GM12878 (cell line): ENCODE measurements around the gene ADGRL3.

ENCODE experiments used
- EP300 ChIP-seq, 2 experiments: fragments of 150-350 bp in 1 of 2; IDR thresholded peaks; 2 replicates each; pipeline ENCODE4 v1.6.1; 2011 to 2012; ENCODE audit warnings: low read depth in 2 of 2, low read length in 2 of 2, borderline replicate concordance in 1 of 2, improper control_type of control experiment in 1 of 2, inconsistent platforms in 1 of 2; ENCODE audit not compliant: control insufficient read depth in 1 of 2
- MXI1 ChIP-seq: fragments of 150-350 bp; IDR thresholded peaks from 2 replicates; pipeline ENCODE4 v1.6.1; 2011; ENCODE audit warnings: low read depth, mild to moderate bottlenecking, inconsistent platforms, low read length, improper control_type of control experiment
- POLR2AphosphoS5 ChIP-seq: IDR thresholded peaks from 2 replicates; pipeline ENCODE4 v1.6.1; 2011; ENCODE audit warnings: mild to moderate bottlenecking, low read length, inconsistent platforms
- RAD21 ChIP-seq: IDR thresholded peaks from 2 replicates; pipeline ENCODE4 v1.6.1; 2011; ENCODE audit warnings: mild to moderate bottlenecking, low read depth, low read length, moderate library complexity; ENCODE audit not compliant: insufficient read depth
- RCOR1 ChIP-seq: conservative IDR thresholded peaks from 2 replicates; pipeline ENCODE4 v1.6.1; 2012; ENCODE audit warnings: low read depth, low read length, improper control_type of control experiment
- SIN3A ChIP-seq: IDR thresholded peaks from 2 replicates; pipeline ENCODE4 v1.6.1; 2012; ENCODE audit warnings: low read depth, low read length, improper control_type of control experiment
- TAF1 ChIP-seq: IDR thresholded peaks from 2 replicates; pipeline ENCODE4 v1.6.1; 2011; ENCODE audit warnings: mild to moderate bottlenecking, low read depth, low read length, borderline replicate concordance
- TCF12 ChIP-seq: IDR thresholded peaks from 2 replicates; pipeline ENCODE4 v1.6.1; 2011; ENCODE audit warnings: low read depth, mild to moderate bottlenecking, low read length
- TF ChIP-seq, protein P1 (sequence below), 3 experiments: IDR thresholded peaks in 2 of 3; conservative IDR thresholded peaks in 1 of 3; 2 replicates each; pipeline ENCODE4 v1.5.1; 2011; ENCODE audit warnings: low read depth in 3 of 3, low read length in 3 of 3, mild to moderate bottlenecking in 3 of 3, control low read depth in 2 of 3, moderate library complexity in 2 of 3, inconsistent platforms in 1 of 3, mixed read lengths in 1 of 3; ENCODE audit not compliant: control insufficient read depth in 2 of 3, insufficient read depth in 1 of 3; ENCODE audit errors: extremely low read depth in 1 of 3
- TF ChIP-seq, protein P2 (sequence below): IDR thresholded peaks from 2 replicates; pipeline ENCODE4 v1.6.1; 2011; ENCODE audit warnings: borderline replicate concordance, low read depth, mild to moderate bottlenecking, moderate library complexity, low read length; ENCODE audit not compliant: insufficient read depth, poor library complexity, severe bottlenecking
- TF ChIP-seq, protein P3 (sequence below): fragments of 450-650 bp; formaldehyde crosslinking; IDR thresholded peaks from 2 replicates; pipeline ENCODE4 v1.5.0; 2022; ENCODE audit warnings: mild to moderate bottlenecking, missing genetic modification characterization
- TF ChIP-seq, protein P4 (sequence below): fragments of 450-650 bp; IDR thresholded peaks from 2 replicates; pipeline ENCODE4 v1.6.1; 2017; ENCODE audit warnings: antibody characterized with exemption, mild to moderate bottlenecking, moderate library complexity

DNA sequence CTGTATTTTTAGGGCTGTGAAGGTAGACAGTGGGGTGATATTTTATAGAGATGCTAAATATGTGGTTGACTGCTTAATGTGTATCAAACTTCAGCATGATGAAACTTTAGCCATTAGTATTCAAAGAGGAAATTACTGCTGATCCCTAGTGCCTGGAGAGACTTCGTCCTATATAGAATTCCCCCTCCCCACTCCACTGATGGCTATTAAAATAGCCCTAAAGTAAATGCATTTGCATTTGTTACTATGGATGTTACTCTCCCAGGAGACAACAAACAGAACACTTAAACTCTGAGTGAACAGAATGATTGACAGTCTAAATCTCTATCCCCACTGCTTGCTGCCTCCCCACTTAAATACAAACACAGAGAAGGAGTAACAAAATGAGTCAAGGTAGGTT, 39.1 kb downstream of the ADGRL3 start:
- TF ChIP-seq, protein P1, sequence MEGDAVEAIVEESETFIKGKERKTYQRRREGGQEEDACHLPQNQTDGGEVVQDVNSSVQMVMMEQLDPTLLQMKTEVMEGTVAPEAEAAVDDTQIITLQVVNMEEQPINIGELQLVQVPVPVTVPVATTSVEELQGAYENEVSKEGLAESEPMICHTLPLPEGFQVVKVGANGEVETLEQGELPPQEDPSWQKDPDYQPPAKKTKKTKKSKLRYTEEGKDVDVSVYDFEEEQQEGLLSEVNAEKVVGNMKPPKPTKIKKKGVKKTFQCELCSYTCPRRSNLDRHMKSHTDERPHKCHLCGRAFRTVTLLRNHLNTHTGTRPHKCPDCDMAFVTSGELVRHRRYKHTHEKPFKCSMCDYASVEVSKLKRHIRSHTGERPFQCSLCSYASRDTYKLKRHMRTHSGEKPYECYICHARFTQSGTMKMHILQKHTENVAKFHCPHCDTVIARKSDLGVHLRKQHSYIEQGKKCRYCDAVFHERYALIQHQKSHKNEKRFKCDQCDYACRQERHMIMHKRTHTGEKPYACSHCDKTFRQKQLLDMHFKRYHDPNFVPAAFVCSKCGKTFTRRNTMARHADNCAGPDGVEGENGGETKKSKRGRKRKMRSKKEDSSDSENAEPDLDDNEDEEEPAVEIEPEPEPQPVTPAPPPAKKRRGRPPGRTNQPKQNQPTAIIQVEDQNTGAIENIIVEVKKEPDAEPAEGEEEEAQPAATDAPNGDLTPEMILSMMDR (IDR thresholded peaks at IDR 0.05 in 2 of 3, conservative IDR thresholded peaks at IDR 0.05 in 1 of 3; ENCODE audit: control insufficient read depth in 2 of 3, extremely low read depth in 1 of 3, insufficient read depth in 1 of 3, low read depth in 3 of 3, low read length in 3 of 3) = no peak
- no peak for TF ChIP-seq EP300 (IDR thresholded peaks at IDR 0.05; ENCODE audit: borderline replicate concordance in 1 of 2, control insufficient read depth in 1 of 2, low read depth in 2 of 2, low read length in 2 of 2)
- no peak for TF ChIP-seq SIN3A
- TF ChIP-seq, protein P2, sequence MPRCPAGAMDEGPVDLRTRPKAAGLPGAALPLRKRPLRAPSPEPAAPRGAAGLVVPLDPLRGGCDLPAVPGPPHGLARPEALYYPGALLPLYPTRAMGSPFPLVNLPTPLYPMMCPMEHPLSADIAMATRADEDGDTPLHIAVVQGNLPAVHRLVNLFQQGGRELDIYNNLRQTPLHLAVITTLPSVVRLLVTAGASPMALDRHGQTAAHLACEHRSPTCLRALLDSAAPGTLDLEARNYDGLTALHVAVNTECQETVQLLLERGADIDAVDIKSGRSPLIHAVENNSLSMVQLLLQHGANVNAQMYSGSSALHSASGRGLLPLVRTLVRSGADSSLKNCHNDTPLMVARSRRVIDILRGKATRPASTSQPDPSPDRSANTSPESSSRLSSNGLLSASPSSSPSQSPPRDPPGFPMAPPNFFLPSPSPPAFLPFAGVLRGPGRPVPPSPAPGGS = no peak
- no peak for TF ChIP-seq TCF12
- TF ChIP-seq, protein P3, sequence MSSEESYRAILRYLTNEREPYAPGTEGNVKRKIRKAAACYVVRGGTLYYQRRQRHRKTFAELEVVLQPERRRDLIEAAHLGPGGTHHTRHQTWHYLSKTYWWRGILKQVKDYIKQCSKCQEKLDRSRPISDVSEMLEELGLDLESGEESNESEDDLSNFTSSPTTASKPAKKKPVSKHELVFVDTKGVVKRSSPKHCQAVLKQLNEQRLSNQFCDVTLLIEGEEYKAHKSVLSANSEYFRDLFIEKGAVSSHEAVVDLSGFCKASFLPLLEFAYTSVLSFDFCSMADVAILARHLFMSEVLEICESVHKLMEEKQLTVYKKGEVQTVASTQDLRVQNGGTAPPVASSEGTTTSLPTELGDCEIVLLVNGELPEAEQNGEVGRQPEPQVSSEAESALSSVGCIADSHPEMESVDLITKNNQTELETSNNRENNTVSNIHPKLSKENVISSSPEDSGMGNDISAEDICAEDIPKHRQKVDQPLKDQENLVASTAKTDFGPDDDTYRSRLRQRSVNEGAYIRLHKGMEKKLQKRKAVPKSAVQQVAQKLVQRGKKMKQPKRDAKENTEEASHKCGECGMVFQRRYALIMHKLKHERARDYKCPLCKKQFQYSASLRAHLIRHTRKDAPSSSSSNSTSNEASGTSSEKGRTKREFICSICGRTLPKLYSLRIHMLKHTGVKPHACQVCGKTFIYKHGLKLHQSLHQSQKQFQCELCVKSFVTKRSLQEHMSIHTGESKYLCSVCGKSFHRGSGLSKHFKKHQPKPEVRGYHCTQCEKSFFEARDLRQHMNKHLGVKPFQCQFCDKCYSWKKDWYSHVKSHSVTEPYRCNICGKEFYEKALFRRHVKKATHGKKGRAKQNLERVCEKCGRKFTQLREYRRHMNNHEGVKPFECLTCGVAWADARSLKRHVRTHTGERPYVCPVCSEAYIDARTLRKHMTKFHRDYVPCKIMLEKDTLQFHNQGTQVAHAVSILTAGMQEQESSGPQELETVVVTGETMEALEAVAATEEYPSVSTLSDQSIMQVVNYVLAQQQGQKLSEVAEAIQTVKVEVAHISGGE (CRISPR knock-in tag) = no peak
- TF ChIP-seq, protein P4, sequence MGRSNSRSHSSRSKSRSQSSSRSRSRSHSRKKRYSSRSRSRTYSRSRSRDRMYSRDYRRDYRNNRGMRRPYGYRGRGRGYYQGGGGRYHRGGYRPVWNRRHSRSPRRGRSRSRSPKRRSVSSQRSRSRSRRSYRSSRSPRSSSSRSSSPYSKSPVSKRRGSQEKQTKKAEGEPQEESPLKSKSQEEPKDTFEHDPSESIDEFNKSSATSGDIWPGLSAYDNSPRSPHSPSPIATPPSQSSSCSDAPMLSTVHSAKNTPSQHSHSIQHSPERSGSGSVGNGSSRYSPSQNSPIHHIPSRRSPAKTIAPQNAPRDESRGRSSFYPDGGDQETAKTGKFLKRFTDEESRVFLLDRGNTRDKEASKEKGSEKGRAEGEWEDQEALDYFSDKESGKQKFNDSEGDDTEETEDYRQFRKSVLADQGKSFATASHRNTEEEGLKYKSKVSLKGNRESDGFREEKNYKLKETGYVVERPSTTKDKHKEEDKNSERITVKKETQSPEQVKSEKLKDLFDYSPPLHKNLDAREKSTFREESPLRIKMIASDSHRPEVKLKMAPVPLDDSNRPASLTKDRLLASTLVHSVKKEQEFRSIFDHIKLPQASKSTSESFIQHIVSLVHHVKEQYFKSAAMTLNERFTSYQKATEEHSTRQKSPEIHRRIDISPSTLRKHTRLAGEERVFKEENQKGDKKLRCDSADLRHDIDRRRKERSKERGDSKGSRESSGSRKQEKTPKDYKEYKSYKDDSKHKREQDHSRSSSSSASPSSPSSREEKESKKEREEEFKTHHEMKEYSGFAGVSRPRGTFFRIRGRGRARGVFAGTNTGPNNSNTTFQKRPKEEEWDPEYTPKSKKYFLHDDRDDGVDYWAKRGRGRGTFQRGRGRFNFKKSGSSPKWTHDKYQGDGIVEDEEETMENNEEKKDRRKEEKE = no peak
- no peak for TF ChIP-seq MXI1
- TF ChIP-seq POLR2AphosphoS5 = no peak
- TF ChIP-seq RAD21 = no peak
- no peak for TF ChIP-seq RCOR1
- no peak for TF ChIP-seq TAF1
